B cell (primary cell): ENCODE measurements around the gene AP4E1. TPM values are rescaled to one million over a fixed set of nuclear protein-coding genes. Genes with fewer than 3 reads are reported as not detected.

Experiments used
- ATAC-seq: fragments of 200-7000 bp; cut with Tn5 transposase; one replicate; pipeline ENCODE4 v1.10.0; 2021; ENCODE audit warnings: low read depth, mild to moderate bottlenecking, moderate number of reproducible peaks, moderate library complexity
- CTCF ChIA-PET: fragments of 350-600 bp; sonication (Branson Sonifier 250); formaldehyde crosslinking; loops from one replicate; lab custom pipeline; 2021; ENCODE audit warnings: antibody characterized with exemption, inconsistent platforms; lab: Charles Lee
- POLR2A ChIA-PET: fragments of 350-600 bp; sonication (Branson Sonifier 250); formaldehyde crosslinking; loops from one replicate; lab custom pipeline; 2021; ENCODE audit warnings: antibody characterized with exemption; lab: Charles Lee
- DNase-seq: peaks from one replicate; pipeline ENCODE4 v3.0.0; 2013
- H2AFZ ChIP-seq: 2 replicates; pipeline ENCODE4 v1.6.1; 2012; ENCODE audit warnings: mild to moderate bottlenecking, low read depth, low read length; ENCODE audit not compliant: insufficient read depth, poor library complexity, severe bottlenecking
- H3K27ac ChIP-seq, 2 donors: 1 replicate in 1 of 2; 2 replicates in 1 of 2; pipeline ENCODE4 v1.5.1; 2012 to 2013; ENCODE audit warnings: low read length in 2 of 2, mild to moderate bottlenecking in 2 of 2, moderate library complexity in 1 of 2
- H3K27me3 ChIP-seq, 4 experiments: fragments of 200-600 bp in 1 of 4; sonication (generic) in 1 of 4; replicated peaks in 1 of 4; 1 replicate in 2 of 4; 2 replicates in 2 of 4; pipeline versions ENCODE4 v1.6.1 to v1.7.0; 2013 to 2016; ENCODE audit warnings: low read length in 3 of 4, mild to moderate bottlenecking in 2 of 4, mixed read lengths in 1 of 4, moderate library complexity in 1 of 4; ENCODE audit not compliant: insufficient read depth in 4 of 4, control insufficient read depth in 3 of 4; ENCODE audit errors: control extremely low read depth in 1 of 4
- H3K36me3 ChIP-seq, 2 experiments: replicated peaks in 1 of 2; 1 replicate in 1 of 2; 2 replicates in 1 of 2; pipeline versions ENCODE4 v1.6.1 to v1.7.1; 2013; ENCODE audit warnings: low read length in 1 of 2; ENCODE audit not compliant: insufficient read depth in 2 of 2, control insufficient read depth in 1 of 2; ENCODE audit errors: control extremely low read depth in 1 of 2, extremely low read depth in 1 of 2
- H3K4me1 ChIP-seq, 2 donors: fragments of 200-600 bp in 1 of 2; sonication (generic) in 1 of 2; 1 replicate in 1 of 2; 2 replicates in 1 of 2; pipeline versions ENCODE4 v1.5.1 to v1.6.1; 2013 to 2017; ENCODE audit warnings: low read length in 2 of 2; ENCODE audit not compliant: control insufficient read depth in 2 of 2, insufficient read depth in 2 of 2
- H3K4me2 ChIP-seq: replicated peaks from 2 replicates; pipeline ENCODE3; 2012; ENCODE audit warnings: mild to moderate bottlenecking, low read depth, low read length; ENCODE audit not compliant: poor library complexity, severe bottlenecking
- H3K4me3 ChIP-seq, 5 experiments: fragments of 200-600 bp in 1 of 5; sonication (generic) in 1 of 5; 1 replicate in 3 of 5; 2 replicates in 2 of 5; pipeline versions ENCODE4 v1.5.1 to v1.7.0; 2011 to 2016; ENCODE audit warnings: low read length in 4 of 5, mild to moderate bottlenecking in 4 of 5, low read depth in 2 of 5, control low read depth in 1 of 5, moderate library complexity in 1 of 5; ENCODE audit not compliant: insufficient read depth in 1 of 5; ENCODE audit errors: control extremely low read depth in 1 of 5, extremely low read depth in 1 of 5
- H3K79me2 ChIP-seq: fragments of 200-600 bp; sonication (generic); one replicate; pipeline ENCODE4 v1.6.0; 2016; ENCODE audit warnings: low read length; ENCODE audit not compliant: control insufficient read depth, insufficient read depth
- H3K9ac ChIP-seq: fragments of 200-600 bp; sonication (generic); 2 replicates; pipeline ENCODE4 v1.6.1; 2017; ENCODE audit warnings: mild to moderate bottlenecking, low read length, moderate library complexity
- H3K9me3 ChIP-seq, 3 donors: one replicate each; pipeline versions ENCODE4 v1.6.1 to v1.7.1; 2013; ENCODE audit warnings: low read length in 2 of 3; ENCODE audit not compliant: control insufficient read depth in 2 of 3, insufficient read depth in 1 of 3; ENCODE audit errors: control extremely low read depth in 1 of 3
- H4K20me1 ChIP-seq: 2 replicates; pipeline ENCODE4 v1.6.0; 2012; ENCODE audit warnings: mild to moderate bottlenecking, low read length; ENCODE audit not compliant: insufficient read depth, control insufficient read depth, poor library complexity, severe bottlenecking
- H3K27ac Mint-ChIP-seq: one replicate; pipeline ENCODE4 v1.8.0; 2021; ENCODE audit warnings: mixed read lengths
- H3K27me3 Mint-ChIP-seq: one replicate; pipeline ENCODE4 v1.8.0; 2021; ENCODE audit warnings: mixed read lengths
- H3K4me1 Mint-ChIP-seq: one replicate; pipeline ENCODE4 v1.8.0; 2021; ENCODE audit warnings: mixed read lengths
- H3K4me3 Mint-ChIP-seq: one replicate; pipeline ENCODE4 v1.8.0; 2021; ENCODE audit warnings: mixed read lengths
- H3K9me3 Mint-ChIP-seq: one replicate; pipeline ENCODE4 v1.8.0; 2022; ENCODE audit warnings: mixed read lengths; ENCODE audit not compliant: insufficient read depth
- EZH2 ChIP-seq: IDR thresholded peaks from 2 replicates; pipeline ENCODE4 v1.6.1; 2012; ENCODE audit warnings: borderline replicate concordance, low read depth, mild to moderate bottlenecking, moderate library complexity, low read length; ENCODE audit not compliant: insufficient read depth, poor library complexity, severe bottlenecking
- WGBS: methylation state at CpG from one replicate; pipeline ENCODE4 v1.1.5; 2013; ENCODE audit warnings: missing lambda C conversion rate; ENCODE audit not compliant: insufficient coverage; 5-methylcytosine and 5-hydroxymethylcytosine counted together
- intact Hi-C: fragments of 100-400 bp; cut with micrococcal nuclease; formaldehyde crosslinking; loops from one replicate; pipeline ENCODE4 v1.10.0; 2022
- polyA plus RNA-seq: library from polyadenylated mRNA; depleted of rRNA; stranded (reverse); fragments of >200 nt; gene quantifications from 2 replicates; pipeline ENCODE4 v1.2.3, GENCODE V29; 2012
- total RNA-seq, 2 donors: library from RNA; stranded (reverse); fragments of 120-200 nt in 1 of 2; gene quantifications; 1 replicate in 1 of 2; 2 replicates in 1 of 2; pipeline versions ENCODE4 v1.2.3 to v1.2.4, GENCODE V29; 2013 to 2022
- TF ChIP-seq, protein P1 (sequence below): fragments of 200-600 bp; IDR thresholded peaks from one replicate; pipeline ENCODE4 v1.8.0; 2022; ENCODE audit warnings: antibody characterized with exemption, mild to moderate bottlenecking

AP4E1 gene
- total and polyA plus RNA-seq, 2 donors (not counting 1 experiment from before 2014, with no cell fraction given): 2.8 to 12.0 TPM

DNA sequence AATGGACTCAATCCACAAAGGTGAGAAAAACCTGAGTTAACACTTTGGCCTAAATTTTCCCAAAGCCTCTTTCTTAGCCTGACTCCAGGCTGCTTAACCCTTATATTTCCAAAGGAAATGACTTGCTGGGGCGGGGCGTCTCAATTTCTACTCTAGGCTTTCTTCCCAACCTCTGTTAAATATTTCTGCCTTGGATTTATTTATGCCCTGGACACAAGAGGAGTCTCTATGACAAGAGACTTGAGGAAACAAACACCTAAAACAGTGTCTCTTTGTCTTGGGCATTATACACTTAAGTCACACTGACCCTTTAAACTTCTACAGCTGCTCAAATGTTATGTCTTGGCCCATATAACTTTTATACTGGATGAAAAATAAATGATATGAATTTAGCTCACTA, 28.3 kb upstream of the AP4E1 start:
- Mint-ChIP-seq H3K4me3 (no peak overlapping the region), H3K4me1 (peaks cover 41% of the 10 kb centered on the region), H3K9me3 (no peaks in the 10 kb centered on the region), H3K27ac (no peak overlapping the region), H3K27me3 (no peaks in the 10 kb centered on the region)
- Histone ChIP-seq H3K79me2 (no peaks in the 10 kb centered on the region), H3K4me3 (no peak overlapping the region), H3K36me3 (no peaks in the 10 kb centered on the region), H3K9ac (no peak overlapping the region), H3K27me3 (no peaks in the 10 kb centered on the region), H3K9me3 (no peaks in the 10 kb centered on the region), H3K4me1 (peaks cover 3 to 29% of the 10 kb centered on the region in 2 donors), H3K27ac (peak overlapping the region in 1 of 2 donors; percentile 7), H2AFZ (no peak overlapping the region), H3K4me2 (no peak overlapping the region), H4K20me1 (no peaks in the 10 kb centered on the region)
- POLR2A ChIA-PET: interaction anchor here (0.6 kb wide), 1 partner anchor 548 kb away, joined by 3 read pairs; no protein-coding TSS in a partner anchor
- CTCF ChIA-PET: interaction anchor here (1.0 to 3.8 kb wide), 3 partner anchors 9 to 205 kb away, joined by 3 to 25 read pairs (median 4); no protein-coding TSS in a partner anchor
- DNase-seq (no peak), ATAC-seq (no peak)
- 100% methylated on average over 2 of the region's 2 CpGs for WGBS
- intact Hi-C loops: no loop called here
- TF ChIP-seq, protein P1, sequence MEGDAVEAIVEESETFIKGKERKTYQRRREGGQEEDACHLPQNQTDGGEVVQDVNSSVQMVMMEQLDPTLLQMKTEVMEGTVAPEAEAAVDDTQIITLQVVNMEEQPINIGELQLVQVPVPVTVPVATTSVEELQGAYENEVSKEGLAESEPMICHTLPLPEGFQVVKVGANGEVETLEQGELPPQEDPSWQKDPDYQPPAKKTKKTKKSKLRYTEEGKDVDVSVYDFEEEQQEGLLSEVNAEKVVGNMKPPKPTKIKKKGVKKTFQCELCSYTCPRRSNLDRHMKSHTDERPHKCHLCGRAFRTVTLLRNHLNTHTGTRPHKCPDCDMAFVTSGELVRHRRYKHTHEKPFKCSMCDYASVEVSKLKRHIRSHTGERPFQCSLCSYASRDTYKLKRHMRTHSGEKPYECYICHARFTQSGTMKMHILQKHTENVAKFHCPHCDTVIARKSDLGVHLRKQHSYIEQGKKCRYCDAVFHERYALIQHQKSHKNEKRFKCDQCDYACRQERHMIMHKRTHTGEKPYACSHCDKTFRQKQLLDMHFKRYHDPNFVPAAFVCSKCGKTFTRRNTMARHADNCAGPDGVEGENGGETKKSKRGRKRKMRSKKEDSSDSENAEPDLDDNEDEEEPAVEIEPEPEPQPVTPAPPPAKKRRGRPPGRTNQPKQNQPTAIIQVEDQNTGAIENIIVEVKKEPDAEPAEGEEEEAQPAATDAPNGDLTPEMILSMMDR: no peak
- no peak for TF ChIP-seq EZH2

DNA sequence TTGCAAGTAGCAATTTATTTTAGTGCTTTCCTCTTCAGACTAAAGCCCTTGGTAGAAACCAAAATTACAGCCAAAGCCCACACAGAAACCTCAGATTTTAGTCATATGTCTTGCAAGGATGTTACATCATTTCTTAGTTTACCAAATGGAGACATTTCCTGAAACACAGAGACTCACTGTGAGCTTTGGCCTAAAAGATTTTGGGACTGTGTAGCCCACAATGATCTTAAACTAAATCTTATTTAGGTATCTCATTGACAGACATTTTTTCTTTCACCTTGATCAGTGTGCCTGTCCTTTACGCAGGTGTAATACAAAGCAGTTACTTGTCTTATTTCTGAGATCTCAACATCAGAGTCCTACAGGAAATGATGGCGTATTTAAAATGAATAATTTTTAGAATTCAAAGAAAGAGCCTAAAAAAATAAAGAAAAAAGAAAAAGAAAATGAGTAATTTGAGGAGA, 27.8 kb upstream of the AP4E1 start:
- DNase-seq: no peak
- ChIA-PET POLR2A (interaction anchor here (0.6 kb wide), 1 partner anchor 549 kb away, joined by 3 read pairs; no protein-coding TSS in a partner anchor), CTCF (interaction anchor here (1.0 to 3.8 kb wide), 3 partner anchors 9 to 206 kb away, joined by 3 to 25 read pairs (median 4); no protein-coding TSS in a partner anchor)
- H3K4me3 ChIP-seq: no peak overlapping the region
- H3K27ac ChIP-seq: peak overlapping the region in 1 of 2 donors; percentile 26
- H3K27ac Mint-ChIP-seq: no peak overlapping the region
- H3K4me3 Mint-ChIP-seq: no peak overlapping the region
- peaks cover 3 to 31% of the 10 kb centered on the region in 2 donors for H3K4me1 ChIP-seq
- no peak overlapping the region for H2AFZ ChIP-seq
- no CpG with 5 or more reads among the region's 2 CpGs for WGBS
- H3K4me2 ChIP-seq: no peak overlapping the region
- TF ChIP-seq, protein P1: no peak
- no peak for TF ChIP-seq EZH2
- no peaks in the 10 kb centered on the region for H3K9me3 Mint-ChIP-seq
- ATAC-seq: no peak
- H3K36me3 ChIP-seq: no peaks in the 10 kb centered on the region
- no peak overlapping the region for H3K9ac ChIP-seq
- H3K79me2 ChIP-seq: no peaks in the 10 kb centered on the region
- no peaks in the 10 kb centered on the region for H3K27me3 ChIP-seq
- no peaks in the 10 kb centered on the region for H4K20me1 ChIP-seq
- peaks cover 43% of the 10 kb centered on the region for H3K4me1 Mint-ChIP-seq
- H3K9me3 ChIP-seq: no peaks in the 10 kb centered on the region
- intact Hi-C loops: no loop called here
- H3K27me3 Mint-ChIP-seq: no peaks in the 10 kb centered on the region
